ENCODE measurements around the gene YWHAG.
"Not testable (repeated sequence)": the region's sequence is repeated elsewhere in the genome, so short reads cannot be mapped to it uniquely, and the experiment has no call there.

Gene YWHAG

DNA sequence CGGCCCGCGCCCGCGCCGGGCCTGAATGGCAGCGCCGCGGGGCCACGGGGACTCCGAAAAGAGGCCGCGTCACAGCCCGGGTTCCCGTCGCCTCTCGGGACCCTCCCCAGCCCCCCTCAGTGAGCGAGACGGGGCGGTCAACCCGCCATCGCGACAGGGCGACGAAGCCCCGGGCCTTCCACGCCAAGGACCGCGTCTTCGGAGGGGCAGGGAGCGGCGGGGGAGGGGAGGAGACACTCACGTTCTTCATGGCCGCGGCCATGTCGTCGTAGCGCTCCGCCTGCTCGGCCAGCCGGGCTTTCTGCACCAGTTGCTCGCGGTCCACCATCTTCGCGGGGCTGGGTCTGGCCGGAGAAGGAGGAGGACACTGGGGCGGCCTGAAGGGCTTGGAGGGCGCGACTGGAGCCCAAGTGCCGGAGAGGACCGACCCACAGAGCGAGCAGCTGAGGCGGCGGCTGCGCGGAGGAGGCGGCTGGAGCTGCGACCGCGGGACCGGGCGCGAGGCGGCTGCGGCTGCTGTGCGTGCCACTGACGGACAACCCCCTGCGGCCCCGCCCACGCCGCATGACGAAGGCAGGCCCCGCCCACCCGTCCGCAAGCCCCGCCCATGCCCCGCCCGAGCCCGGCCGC is at the start of gene YWHAG:
TSS of gene YWHAG (minus strand) at position 511 of the 630 bp plus-strand sequence. CDS start at position 328, 183 bp downstream.
- DNase-seq = no peak

DNA sequence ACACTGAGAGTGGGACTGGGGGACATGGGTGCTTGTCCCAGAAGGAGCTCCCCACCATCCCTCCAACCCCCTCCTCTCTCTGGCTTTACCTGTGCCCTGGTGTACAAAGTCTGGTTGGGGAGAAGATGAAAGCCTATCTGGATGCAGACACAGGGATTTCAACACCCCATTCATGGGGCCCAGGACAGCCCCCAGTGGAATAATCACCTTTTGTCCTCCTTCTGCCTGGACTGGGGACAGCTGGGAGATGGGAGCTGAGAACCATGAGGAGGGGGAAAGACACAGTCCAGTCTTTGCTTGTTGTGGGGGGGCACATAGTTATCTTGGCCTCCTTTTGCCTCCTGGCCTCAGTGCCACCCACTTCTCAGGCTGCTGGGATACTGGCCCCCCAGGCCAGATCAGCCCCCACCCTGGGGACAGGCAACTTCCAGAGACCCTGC is 49.4 kb upstream of the YWHAG start:
- DNase-seq = no peak

DNA sequence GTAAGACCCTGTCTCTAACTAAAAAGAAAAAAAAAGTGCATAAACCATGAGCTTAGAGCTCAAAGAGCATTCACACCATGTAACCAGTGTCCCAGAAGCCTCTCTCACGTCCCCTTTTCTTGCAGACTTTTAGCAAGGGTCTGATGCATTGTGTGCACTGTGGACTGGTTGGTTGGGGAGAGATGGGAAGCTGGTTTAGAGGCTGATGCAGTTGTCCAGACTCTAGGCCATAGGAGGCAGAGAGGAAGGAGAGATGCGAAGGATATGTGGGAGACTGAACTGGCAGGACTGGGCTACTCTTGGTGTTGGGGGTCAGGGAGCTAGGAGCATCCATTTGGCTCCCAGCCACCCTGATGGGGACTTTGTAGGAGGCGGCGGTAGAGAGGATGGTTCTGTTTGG is 48.9 kb upstream of the YWHAG start:
- DNase-seq = no peak

DNA sequence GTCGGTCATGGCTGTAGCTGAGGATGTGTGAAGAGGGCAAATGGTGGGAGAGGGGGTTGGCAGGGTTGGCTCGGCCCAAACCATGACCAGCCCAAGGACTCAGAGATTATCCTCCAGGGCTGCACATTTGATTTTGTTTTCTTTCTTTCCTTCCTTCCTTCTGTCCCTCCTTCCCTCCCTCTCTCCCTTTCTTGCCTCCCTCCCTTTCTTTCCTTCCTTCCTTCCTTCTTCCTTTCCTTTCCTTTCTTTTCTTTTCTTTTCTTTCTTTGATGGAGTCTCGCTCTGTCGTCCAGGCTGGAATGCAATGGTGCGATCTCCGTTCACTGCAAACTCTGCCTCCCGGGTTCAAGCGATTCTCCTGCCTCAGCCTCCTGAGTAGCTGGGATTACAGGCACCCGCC is 46.9 kb upstream of the YWHAG start:
- DNase-seq = no peak

DNA sequence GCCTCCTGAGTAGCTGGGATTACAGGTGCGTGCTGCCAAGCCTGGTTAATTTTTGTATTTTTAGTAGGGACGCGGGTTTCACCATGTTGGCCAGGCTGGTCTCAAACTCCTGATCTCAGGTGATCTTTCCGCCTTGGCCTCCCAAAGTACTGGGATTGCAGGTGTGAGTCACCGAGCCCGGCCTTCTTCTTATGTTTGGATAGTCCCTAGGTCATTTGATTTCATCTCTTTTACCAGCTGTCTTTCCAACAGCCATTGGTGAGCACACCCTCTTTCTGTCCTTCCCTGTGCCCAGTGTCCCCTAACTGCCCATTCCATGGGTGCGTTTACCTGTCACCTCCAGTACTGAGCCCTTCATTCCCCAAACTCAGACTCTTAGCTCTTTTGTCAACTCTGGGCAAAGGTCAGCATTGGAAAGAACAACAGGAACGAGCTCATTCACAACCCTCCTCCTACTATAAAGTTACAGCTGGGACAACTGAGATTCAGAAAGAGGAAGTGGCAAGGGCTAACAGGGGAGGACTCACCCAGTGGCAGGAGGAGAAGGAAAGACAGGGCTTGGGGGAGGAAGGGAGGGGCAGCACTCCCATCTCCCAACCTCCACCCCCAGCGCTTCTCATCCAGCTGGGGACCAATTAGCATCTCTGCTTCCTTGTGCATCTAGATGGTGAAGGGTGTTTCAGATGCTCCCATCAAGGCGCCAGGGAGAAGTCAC is 45.1 kb upstream of the YWHAG start:
- DNase-seq = no peak

DNA sequence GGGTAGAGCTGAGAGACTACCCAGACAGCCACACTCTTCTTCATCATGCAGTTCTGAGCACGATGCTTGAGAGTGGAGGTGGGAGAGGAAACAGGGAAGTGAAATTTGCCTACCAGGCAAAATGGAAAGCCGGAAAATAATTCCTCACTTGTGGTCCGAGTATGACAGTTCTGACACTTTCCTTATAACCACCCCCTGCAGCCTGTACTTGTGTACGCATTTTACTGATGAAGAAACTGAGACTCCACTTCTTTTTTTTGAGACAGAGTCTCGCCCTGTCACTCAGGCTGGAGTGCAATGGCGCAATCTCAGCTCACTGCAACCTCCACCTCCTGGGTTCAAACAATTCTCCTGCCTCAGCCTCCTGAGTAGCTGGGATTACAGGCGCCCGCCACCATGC is 44.3 kb upstream of the YWHAG start:
- not testable (repeated sequence) for DNase-seq

DNA sequence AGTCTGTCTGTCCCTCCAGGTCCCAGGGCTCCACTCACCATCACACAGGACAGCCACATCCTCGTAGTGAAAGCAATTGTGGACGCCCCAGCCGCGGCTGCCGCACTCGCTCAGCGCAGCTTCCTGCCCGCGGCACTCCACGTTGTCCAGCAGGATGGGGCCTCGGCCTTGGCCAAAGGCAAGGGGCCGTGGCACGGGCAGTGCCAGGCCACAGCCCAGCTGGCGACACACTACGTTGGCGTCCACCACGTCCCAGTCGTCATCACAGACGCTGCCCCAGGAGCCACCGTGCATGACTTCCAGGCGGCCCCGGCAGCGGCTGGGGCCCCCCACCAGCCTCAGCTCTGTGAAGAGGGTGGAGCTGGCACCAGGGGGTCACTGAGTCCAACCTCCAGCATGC is 41.5 kb upstream of the YWHAG start:
- no peak for DNase-seq

DNA sequence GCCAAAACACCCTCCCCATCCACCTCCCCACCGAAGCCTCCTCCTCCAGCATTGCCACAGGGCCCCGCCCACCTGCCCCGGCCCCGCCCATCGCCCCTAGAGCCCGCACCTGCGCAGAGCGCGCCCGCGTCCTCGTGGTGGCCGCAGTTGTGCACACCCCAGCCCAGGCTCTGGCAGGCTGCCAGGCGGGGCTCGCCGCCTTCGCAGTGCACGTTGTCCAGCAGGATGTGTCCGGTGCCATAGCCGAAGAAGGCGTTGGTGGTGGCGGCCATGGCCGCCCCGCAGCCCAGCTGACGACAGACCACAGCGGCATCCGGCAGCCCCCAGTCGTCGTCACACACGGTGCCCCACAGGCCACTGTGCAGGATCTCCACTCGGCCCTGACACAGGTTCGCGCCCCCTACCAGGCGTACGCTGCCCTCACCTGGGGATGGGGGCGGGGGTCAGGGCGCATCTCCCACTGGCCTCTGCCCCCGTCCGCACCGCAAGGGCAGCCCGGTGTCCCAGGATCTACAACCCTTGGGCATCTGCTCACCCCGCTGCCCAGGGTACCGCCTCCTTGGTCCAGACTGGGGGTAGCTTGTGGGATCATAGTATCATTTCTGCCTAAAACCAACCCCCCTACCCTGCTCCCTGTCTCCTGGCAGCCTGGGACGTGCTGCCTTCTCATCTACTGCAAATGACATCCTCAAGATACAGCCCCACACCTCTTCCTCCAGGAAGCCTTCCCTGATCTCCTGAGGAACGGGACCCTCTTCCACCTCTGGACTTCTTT is 38.8 kb upstream of the YWHAG start:
- DNase-seq = peak; percentile 34

DNA sequence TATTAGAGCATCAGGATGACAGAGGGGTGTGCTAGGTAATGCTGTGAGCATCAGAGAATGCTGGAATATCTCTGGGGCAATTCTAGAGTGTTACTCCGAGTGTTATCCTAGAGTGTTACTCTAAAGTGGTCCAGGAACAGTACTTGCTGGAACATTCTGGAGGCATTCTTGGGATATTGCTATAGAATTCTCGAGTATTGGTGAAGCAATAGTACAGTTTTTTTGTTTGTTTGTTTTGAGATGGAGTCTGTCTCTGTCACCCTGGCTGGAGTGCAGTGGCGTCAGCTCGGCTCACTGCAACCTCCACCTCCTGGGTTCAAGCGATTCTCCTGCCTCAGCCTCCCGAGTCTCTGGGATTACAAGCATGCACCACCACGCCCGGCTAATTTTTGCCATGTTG is 38.1 kb upstream of the YWHAG start:
- DNase-seq = no peak

DNA sequence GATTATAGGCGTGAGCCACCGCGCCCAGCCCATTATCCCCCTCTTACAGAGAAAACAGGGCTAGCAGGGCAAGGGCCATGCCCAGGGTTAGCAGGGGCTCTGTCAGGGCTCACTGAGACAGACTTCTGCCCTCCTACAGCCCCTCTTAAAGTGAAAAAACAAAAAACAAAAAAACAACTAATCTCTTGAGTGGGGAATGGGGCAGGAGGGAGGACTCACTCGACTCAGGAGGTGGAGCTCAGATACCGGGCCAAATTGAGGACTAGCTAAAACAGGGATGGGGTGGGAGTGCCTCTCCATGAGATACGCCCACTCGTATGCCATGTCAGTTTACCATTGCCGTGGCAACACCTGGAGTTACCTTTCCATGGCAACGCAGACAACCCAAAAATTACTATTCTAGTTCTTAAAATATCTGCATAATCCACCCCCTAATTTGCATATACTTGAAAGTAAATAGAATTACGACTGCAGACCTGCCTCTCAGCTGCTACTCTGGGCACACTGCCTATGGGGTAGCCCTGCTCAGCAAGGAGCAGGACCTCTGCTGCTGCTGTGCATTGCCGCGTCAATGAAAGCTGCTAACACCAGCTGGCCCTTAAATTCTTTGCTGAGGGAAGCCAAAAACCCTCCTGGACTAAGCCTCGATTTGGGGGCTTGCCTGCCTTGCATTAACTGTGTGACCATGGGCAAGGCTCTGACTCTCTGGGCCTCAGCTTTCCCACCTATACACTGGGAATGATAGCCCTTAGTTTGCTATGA is 37.4 kb upstream of the YWHAG start:
- DNase-seq = no peak

DNA sequence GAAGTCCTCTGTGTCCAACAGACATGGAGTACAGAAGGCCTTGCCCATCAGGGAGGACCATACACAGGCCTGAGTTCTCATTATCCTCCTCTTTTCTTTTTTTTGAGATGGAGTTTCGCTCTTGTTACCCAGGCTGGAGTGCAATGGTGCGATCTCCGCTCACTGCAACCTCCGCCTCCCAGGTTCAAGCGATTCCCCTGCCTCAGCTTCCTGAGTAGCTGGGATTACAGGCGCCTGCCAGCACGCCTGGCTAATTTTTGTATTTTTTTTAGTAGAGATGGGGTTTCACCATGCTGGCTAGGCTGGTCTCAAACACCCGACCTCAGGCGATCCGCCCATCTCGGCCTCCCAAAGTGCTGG is 36.8 kb upstream of the YWHAG start:
- DNase-seq = not testable (repeated sequence)

DNA sequence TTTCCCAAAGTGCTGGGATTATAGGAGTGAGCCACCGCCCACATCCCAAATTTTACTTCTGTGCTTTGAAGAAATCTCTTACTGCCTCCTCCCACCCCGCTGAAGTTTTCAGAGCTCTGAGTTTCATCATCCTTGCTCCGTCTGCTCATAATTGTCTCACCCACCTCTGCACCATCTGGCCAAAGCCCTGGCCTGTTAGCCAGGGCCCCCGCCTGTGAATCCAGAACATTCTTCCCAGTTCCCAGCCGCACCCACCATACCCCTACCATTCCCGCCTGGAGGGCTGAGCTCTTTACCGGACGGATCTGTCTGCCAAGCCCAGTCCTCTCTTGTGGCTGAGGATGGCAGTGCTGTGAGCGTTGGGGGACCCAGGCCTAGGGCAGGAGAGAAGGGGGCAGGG is 36.2 kb upstream of the YWHAG start:
- DNase-seq = no peak

DNA sequence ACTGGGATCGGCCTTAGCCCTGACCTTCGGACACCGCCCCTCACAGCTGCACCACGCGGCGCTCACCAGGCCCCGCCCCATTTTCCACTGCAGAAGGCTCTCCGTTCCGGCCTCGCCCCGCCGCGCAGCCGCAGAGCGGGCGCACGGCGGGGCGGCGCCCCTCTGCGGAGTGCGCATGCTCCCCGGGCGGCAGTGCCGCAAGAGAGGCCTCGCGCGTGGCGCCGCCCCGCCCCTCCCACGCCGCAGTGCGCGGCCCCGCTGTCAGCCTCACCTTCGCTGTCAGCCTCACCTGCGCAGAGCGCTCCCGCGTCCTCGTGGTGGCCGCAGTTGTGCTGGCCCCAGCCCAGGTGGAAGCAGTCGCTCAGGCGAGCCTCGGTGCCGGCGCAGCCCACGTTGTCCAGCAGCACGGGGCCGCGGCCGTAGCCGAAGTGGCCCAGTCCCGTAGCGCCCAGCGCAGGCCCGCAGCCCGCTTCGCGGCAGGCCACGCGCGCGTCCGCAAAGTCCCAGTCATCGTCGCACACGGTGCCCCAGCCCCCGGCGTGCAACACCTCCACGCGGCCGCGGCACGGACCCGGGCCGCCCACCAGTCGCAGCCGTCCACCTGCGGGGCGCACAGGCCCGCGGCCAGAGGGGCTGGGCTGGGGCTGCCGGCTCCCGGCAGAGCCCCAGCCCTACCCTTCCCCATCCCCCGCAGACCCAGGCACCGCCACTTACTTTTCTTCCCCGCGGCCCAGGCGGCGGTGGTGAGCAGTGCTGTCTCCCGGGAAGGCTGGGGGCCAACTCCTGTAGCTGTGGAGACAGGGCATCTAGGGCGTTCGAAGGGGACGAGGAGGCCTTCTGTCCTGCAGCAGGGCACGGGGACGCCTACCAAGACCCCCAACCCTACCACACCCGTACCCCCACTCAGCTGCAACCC is 34.6 kb upstream of the YWHAG start:
- peak; percentile 59 for DNase-seq

DNA sequence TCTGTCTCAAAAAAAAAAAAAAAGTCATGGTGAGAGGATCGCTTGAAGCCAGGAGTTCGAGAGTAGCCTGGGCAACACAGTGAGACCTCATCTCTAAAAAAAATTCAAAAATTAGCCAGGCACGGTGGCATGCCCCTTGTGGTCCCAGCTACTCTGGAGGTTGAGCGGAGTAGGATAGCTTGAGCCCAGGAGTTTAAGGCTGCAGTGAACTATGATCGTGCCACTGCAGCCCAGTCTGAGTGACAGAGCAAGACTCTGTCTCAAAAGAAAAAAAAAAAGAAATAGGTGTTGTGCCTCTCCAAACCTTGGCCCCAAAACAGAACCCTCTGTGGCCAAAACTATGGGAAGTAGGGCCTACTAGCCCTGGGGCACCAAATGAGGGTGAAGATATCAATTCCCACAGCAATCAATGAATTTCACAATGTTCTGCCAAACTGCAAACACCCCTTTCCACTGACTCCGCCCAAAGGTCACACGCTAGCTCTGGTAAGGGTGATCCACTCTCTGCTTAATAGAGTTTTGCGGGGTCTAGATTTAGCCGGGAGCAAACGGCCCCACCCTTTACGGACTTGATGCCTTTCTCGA is 33.8 kb upstream of the YWHAG start:
- DNase-seq = no peak

DNA sequence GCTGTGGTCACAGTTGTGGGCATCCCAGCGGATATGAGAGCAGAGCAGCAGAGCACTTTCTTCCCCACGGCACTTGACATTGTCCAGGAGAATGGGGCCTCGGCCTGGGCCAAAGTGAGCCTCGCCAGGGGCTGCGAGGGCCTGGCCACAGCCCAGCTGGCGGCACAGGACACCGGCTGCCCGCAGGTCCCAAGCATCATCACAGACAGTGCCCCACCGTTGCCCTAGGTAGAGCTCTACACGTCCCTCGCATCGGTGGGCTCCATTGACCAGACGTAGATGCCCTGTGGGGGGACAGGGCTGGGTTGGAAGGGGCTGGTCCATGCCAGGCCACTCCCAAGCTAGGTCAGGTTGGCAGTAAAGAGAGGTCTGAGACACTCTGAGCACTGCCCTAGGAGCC is 31.3 kb upstream of the YWHAG start:
- no peak for DNase-seq

DNA sequence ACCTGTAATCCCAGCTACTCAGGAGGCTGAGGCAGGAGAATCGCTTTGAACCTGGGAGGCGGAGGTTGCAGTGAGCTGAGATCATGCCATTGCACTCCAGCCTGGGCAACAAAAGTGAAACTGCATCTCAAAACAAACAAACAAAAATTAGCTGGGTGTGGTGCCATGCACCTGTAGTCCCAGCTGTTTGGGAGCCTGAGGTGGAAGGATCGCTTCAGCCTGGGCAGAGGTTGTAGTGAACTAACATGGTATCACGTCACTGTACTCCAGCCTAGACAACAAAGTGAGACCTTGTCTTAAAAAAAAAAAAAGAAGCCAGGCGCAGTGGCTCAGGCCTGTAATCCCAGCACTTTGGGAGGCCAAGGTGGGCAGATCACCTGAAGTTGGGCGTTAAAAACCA is 29.0 kb upstream of the YWHAG start:
- not testable (repeated sequence) for DNase-seq

DNA sequence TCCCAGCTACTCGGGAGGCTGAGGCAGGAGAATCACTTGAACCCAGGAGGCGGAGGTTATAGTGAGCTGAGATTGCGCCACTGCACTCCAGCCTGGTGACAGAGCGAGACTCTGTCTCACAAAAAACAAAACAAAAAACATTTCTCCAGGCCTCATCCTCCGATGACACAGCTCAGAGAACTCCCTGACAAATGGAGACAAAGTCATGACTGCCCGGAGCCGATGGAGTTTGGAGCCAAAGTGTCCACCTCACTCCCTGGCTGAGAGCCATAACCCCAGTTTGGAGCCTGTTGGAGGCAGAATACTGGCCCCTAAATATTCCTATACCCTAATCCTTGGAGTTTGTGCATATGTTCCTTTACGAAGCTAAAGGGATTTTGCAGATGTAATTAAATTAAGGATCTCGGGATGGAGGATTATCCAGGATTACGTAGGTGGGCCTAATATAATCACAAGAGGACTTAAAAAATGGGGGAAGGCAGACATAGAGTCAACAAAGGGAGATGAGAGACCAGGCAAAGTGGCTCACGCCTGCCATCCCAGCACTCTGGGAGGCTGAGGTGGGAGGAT is 28.0 kb upstream of the YWHAG start:
- DNase-seq = no peak

DNA sequence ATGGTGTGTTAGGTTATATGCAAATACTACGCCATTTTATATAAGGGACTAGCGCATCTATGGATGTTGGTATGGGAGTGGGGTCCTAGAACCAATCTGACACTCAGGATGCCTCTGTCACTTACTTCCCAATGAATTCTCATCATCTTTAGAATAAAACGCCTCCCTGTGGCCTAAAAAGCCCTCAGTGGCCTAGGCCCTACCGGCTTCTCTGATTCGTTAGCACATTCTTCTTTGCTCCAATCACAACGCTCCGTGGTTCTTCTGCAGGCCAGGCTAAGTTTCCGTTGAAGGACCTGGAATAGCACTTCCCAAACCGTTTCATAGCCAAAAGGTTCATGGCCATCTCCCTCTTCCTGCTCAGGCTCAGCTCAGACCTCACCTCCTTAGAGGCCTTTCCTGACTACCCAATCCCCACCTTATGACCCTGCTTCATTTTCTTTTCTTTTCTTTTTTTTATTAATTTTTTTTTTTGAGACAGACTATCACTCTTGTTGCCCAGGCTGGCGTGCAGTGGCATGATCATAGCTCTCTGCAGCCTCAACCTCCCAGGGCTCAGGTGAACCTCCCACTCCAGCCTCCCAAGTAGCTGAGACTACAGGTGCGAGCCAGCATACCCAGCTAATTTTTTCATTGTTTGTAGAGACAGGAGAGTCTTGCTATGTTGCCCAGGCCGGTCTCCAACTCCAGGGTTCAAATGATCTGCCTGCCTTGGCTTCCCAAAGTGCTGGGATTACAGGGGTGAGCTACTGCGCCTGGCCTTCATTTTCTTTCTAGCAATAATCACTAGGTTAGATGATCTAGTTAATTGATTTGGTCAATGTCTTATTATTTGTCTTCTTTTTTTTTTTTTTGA is 24.5 kb upstream of the YWHAG start:
- DNase-seq = no peak

DNA sequence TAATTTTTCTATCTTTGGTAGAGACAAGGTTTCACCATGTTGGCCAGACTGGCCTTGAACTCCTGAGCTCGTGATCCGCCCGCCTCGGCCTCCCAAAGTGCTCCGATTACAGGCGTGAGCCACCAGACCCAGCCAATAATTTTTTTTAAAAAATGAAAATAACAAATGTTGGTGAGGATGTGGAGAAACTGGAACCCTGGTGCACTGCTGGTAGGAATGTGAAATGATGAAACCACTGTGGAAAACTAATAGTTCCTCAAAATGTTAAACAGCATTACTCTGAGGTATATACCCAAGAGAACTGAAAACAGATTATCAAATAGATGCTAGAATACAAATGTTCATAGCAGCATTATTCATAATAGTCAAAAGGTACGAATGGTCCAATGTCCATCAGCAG is 23.0 kb upstream of the YWHAG start:
- DNase-seq = no peak

DNA sequence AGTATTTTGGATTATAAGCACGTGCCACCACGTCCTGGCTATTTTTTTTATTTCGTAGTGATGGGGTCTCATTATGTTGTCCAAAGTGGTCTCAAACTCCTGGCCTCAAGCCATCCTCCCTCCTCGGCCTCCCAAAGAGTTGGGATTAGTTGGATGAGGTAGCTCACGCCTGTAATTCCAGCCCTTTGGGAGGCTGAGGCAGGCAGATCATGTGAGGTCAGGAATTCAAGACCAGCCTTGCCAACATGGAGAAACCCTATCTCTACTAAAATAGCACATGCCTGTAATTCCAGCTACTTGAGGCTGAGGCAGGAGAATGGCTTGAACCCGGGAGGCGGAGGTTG is 21.8 kb upstream of the YWHAG start:
- DNase-seq = no peak

Data from NCI-H187 treated with DMSO at 0.1 percent for 48 hours (cell line).